Activated B cell treated with CpG ODN at 0.5 μM for 24 hours (primary cell): ENCODE data around the gene TCERG1L. TPM values are rescaled to one million over a fixed set of nuclear protein-coding genes. Genes with fewer than 3 reads are reported as not detected.

Experiments
- ATAC-seq: fragments of 200-7000 bp; cut with Tn5 transposase; one replicate; pipeline ENCODE4 v1.10.0; 2021; ENCODE audit warnings: low read depth, mild to moderate bottlenecking, moderate library complexity
- CTCF ChIA-PET: fragments of 350-600 bp; sonication (Branson Sonifier 250); formaldehyde crosslinking; loops from one replicate; lab custom pipeline; 2021; ENCODE audit warnings: antibody characterized with exemption; lab: Charles Lee
- POLR2A ChIA-PET: fragments of 350-600 bp; sonication (Branson Sonifier 250); formaldehyde crosslinking; loops from one replicate; lab custom pipeline; 2021; ENCODE audit warnings: antibody characterized with exemption; lab: Charles Lee
- DNase-seq: peaks from one replicate; pipeline ENCODE4 v3.0.0; 2022
- H3K27ac Mint-ChIP-seq: one replicate; pipeline ENCODE4 v1.8.0; 2020; ENCODE audit warnings: mixed read lengths
- H3K27me3 Mint-ChIP-seq: one replicate; pipeline ENCODE4 v1.8.0; 2021; ENCODE audit warnings: mixed read lengths
- H3K36me3 Mint-ChIP-seq: one replicate; pipeline ENCODE4 v1.8.0; 2021; ENCODE audit warnings: low read depth, mixed read lengths
- H3K4me1 Mint-ChIP-seq: one replicate; pipeline ENCODE4 v1.8.0; 2021; ENCODE audit warnings: mixed read lengths
- H3K4me3 Mint-ChIP-seq: one replicate; pipeline ENCODE4 v1.8.0; 2020; ENCODE audit warnings: mild to moderate bottlenecking, mixed read lengths
- H3K9me3 Mint-ChIP-seq: one replicate; pipeline ENCODE4 v1.8.0; 2020; ENCODE audit warnings: mixed read lengths
- intact Hi-C: fragments of 100-400 bp; cut with micrococcal nuclease; formaldehyde crosslinking; loops from one replicate; pipeline ENCODE4 v1.15.1; 2024
- total RNA-seq: library from RNA; stranded (reverse); gene quantifications from 2 replicates; pipeline ENCODE4 v1.2.3, GENCODE V29; 2022
- TF ChIP-seq, protein P1 (sequence below): fragments of 200-600 bp; IDR thresholded peaks from one replicate; pipeline ENCODE4 v1.8.0; 2022; ENCODE audit warnings: antibody characterized with exemption, mild to moderate bottlenecking

Gene TCERG1L
- total RNA-seq, 1 donor from 2014 or later, result not detected

DNA sequence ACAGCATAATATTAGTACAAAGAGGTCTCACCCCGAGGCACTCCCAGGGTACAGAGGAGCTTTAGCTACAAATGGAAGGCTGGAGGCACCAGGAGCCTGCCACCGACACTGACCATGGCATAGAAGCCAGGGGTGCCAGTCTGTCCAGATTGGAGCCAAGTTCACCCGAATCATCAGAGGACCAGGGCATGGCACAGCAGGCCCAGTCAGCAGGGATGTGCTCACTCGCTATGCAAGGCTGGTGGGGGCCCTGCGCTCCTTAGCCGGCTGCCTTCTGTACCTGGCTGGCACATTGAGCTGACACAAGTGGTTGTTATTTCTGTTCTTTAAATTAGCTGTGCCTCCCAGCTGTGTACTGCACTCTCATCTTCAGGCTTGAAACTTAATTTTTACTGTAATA lies 149.3 kb downstream of the TCERG1L start:
- no peak overlapping the region for H3K27ac Mint-ChIP-seq
- CTCF ChIA-PET, result no interaction called here
- intact Hi-C loops, result no loop called here

DNA sequence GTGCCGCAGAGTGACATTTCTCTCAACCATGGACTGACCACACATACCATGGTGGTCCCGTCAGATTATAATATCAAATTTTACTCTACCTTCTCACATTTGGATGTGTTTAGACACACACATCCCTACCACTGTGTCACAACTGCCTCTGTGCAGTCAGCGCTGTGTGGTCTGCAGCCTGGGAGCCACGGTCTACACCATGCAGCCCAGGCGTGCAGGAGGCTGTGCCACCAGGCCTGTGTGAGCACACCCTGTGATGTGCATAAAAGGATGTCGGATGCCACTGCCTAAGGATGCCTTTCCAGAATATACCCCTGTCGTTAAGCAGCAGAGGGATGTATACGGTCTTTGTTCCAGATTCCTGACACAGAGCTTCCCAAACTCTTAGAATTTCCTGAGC lies 150.4 kb downstream of the TCERG1L start:
- H3K9me3 Mint-ChIP-seq, result no peaks in the 10 kb centered on the region
- DNase-seq (no peak), ATAC-seq (no peak)
- POLR2A ChIA-PET, result no interaction called here
- H3K4me3 Mint-ChIP-seq, result no peak overlapping the region
- intact Hi-C loops, result no loop called here
- H3K27ac Mint-ChIP-seq, result no peak overlapping the region
- H3K4me1 Mint-ChIP-seq, result no peaks in the 10 kb centered on the region
- no peaks in the 10 kb centered on the region for H3K36me3 Mint-ChIP-seq
- CTCF ChIA-PET, result no interaction called here
- TF ChIP-seq, protein P1, sequence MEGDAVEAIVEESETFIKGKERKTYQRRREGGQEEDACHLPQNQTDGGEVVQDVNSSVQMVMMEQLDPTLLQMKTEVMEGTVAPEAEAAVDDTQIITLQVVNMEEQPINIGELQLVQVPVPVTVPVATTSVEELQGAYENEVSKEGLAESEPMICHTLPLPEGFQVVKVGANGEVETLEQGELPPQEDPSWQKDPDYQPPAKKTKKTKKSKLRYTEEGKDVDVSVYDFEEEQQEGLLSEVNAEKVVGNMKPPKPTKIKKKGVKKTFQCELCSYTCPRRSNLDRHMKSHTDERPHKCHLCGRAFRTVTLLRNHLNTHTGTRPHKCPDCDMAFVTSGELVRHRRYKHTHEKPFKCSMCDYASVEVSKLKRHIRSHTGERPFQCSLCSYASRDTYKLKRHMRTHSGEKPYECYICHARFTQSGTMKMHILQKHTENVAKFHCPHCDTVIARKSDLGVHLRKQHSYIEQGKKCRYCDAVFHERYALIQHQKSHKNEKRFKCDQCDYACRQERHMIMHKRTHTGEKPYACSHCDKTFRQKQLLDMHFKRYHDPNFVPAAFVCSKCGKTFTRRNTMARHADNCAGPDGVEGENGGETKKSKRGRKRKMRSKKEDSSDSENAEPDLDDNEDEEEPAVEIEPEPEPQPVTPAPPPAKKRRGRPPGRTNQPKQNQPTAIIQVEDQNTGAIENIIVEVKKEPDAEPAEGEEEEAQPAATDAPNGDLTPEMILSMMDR, result no peak
- no peaks in the 10 kb centered on the region for H3K27me3 Mint-ChIP-seq

More for the DNA sequence above, 149.3 kb downstream of the TCERG1L start:
- no peak for DNase-seq
- Mint-ChIP-seq H3K4me1 (no peaks in the 10 kb centered on the region), H3K36me3 (no peaks in the 10 kb centered on the region), H3K9me3 (no peaks in the 10 kb centered on the region), H3K27me3 (no peaks in the 10 kb centered on the region), H3K4me3 (no peak overlapping the region)
- POLR2A ChIA-PET, result no interaction called here
- TF ChIP-seq, protein P1, result no peak
- no peak for ATAC-seq

DNA sequence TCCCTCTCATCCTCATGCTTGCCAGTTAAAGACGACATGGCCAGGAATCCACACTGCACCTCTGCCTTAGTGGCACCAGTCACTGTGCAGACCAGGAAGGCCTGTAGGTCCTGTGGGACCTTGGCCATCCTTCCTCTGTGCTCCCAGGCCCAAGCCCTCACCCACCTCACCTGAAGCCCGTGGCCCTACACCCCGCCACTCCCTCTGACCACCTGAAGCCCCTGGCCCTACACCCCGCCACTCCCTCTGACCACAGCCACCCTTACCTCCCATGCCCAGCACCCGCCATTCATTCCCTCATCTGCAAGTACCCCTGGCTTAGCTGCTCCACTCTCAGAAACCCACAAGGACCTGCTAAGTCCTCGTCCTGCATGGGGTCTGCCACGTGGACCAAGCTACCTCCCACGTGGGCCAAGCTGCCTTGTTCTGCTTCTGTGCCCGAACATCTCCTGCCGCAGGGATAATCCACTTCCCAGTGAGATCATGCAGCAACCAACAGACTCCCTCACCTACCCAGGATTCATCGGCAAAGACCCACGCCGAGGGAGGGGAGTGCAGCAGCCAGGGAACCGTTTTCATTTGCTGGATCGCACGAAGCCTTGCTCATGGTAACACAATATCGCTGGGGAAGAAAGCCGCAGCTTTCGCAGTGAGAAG lies 151.2 kb downstream of the TCERG1L start:
- DNase-seq, result no peak
- ATAC-seq, result no peak
- Mint-ChIP-seq H3K27me3 (no peaks in the 10 kb centered on the region), H3K4me3 (no peak overlapping the region), H3K27ac (no peak overlapping the region), H3K9me3 (no peaks in the 10 kb centered on the region), H3K4me1 (no peaks in the 10 kb centered on the region), H3K36me3 (no peaks in the 10 kb centered on the region)
- POLR2A ChIA-PET, result no interaction called here
- TF ChIP-seq, protein P1, result no peak
- CTCF ChIA-PET, result no interaction called here
- intact Hi-C loops, result no loop called here

DNA sequence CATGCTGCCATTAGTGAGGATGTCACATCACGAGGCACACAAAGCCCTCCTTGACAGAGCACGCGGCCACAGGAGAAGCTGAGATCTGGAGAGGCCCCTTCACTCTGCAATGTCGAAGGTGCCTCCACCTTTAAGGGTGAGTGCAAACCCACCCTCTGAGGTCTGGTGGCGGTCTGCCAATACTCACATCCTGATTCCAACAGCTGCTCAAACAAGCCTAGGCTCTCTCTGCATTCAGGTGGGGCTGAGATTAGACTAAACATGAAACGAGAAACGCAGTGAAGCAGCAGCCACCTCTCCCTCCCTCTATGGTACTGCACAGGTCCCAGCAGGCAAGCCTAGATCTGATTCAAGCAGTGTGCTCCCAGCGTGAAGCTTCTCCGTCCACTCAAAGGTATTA lies 151.8 kb downstream of the TCERG1L start:
- Mint-ChIP-seq H3K36me3 (no peaks in the 10 kb centered on the region), H3K9me3 (no peaks in the 10 kb centered on the region), H3K27me3 (no peaks in the 10 kb centered on the region), H3K4me1 (no peaks in the 10 kb centered on the region), H3K4me3 (no peak overlapping the region), H3K27ac (no peak overlapping the region)
- no peak for ATAC-seq
- no peak for DNase-seq
- intact Hi-C loops, result no loop called here
- ChIA-PET POLR2A (no interaction called here), CTCF (no interaction called here)
- TF ChIP-seq, protein P1, result no peak

DNA sequence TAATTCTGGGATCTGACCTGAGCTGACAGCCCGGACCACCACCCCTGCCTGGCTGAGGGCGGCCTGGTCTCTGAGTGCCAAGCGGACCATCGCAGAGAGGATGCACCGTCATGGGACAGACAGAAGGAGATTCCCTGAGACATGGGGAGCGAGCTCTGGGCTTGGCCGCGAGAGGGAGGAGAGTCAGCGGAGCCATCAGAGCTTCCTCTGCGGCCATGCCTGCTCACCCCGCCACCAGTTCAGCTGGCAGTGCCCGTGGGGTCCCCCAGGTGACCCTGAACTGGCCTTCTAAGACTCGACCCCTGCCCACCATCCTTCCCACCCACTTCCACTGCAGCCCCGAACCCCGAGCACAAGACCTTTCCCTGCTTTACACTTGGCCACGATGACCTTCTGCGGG lies 152.8 kb downstream of the TCERG1L start:
- no peaks in the 10 kb centered on the region for H3K9me3 Mint-ChIP-seq
- no peaks in the 10 kb centered on the region for H3K4me1 Mint-ChIP-seq
- H3K4me3 Mint-ChIP-seq, result no peak overlapping the region
- CTCF ChIA-PET, result no interaction called here
- ATAC-seq (no peak), DNase-seq (no peak)
- no peak overlapping the region for H3K27ac Mint-ChIP-seq
- TF ChIP-seq, protein P1, result no peak
- intact Hi-C loops, result no loop called here
- H3K36me3 Mint-ChIP-seq, result no peaks in the 10 kb centered on the region
- no peaks in the 10 kb centered on the region for H3K27me3 Mint-ChIP-seq
- POLR2A ChIA-PET, result no interaction called here
